HepG2 (cell line): ENCODE results near the gene SMPD3.

Experiments
- CHD2 ChIP-seq: IDR thresholded peaks from 2 replicates; pipeline ENCODE4 v1.6.1; 2011; ENCODE audit warnings: low read depth, low read length, improper control_type of control experiment
- ZNF512 ChIP-seq: sonication (generic); formaldehyde crosslinking; IDR thresholded peaks from 2 replicates; pipeline ENCODE4 v1.4.0; 2020; ENCODE audit warnings: mild to moderate bottlenecking, missing genetic modification reagents

GRCh38 chr16:68426347-68426652, 22.0 kb downstream of the SMPD3 start:
- TF ChIP-seq ZNF512 (CRISPR knock-in tag) (no peak), CHD2 (no peak)
